Liver (tissue), 3 donors: Measurements from ENCODE around the gene LOXL3.

Experiments
- CTCF ChIP-seq: fragments of 150-350 bp; IDR thresholded peaks from 2 replicates; pipeline ENCODE4 v1.5.1; 2017; ENCODE audit warnings: improper control_type of control experiment, low read depth, low read length; ENCODE audit not compliant: missing input control
- GABPA ChIP-seq, 2 donors: IDR thresholded peaks in 1 of 2; conservative IDR thresholded peaks in 1 of 2; 2 replicates each; pipeline ENCODE4 v1.6.1; 2016; ENCODE audit warnings: antibody characterized with exemption in 2 of 2, mild to moderate bottlenecking in 1 of 2, moderate library complexity in 1 of 2
- HNF4A ChIP-seq, 2 donors: conservative IDR thresholded peaks; 2 replicates each; pipeline ENCODE4 v1.6.1; 2016; ENCODE audit warnings: antibody characterized with exemption in 2 of 2, mild to moderate bottlenecking in 2 of 2
- HNF4G ChIP-seq: IDR thresholded peaks from 2 replicates; pipeline ENCODE4 v1.6.1; 2016; ENCODE audit warnings: antibody characterized with exemption
- REST ChIP-seq: IDR thresholded peaks from 2 replicates; pipeline ENCODE4 v1.6.1; 2016; ENCODE audit warnings: antibody characterized with exemption, mild to moderate bottlenecking
- YY1 ChIP-seq: IDR thresholded peaks from 2 replicates; pipeline ENCODE4 v1.6.1; 2016; ENCODE audit warnings: antibody characterized with exemption, mild to moderate bottlenecking
- donor health status: healthy.
- donor health status: healthy.

- TF ChIP-seq REST (no peak), CTCF (no peak), YY1 (no peak), GABPA (IDR thresholded peaks at IDR 0.05 in 1 of 2, conservative IDR thresholded peaks at IDR 0.05 in 1 of 2) (no peak), HNF4G (no peak), HNF4A (conservative IDR thresholded peaks at IDR 0.05) (no peak)
These were observed 26.0 kb downstream of the LOXL3 start for GRCh38 chr2:74527741-74528140.
